PC-3 (cell line): ENCODE results near the gene STEAP1B. TPM values are rescaled to one million over a fixed set of nuclear protein-coding genes. Genes with fewer than 3 reads are reported as not detected.

Experiments
- ATAC-seq: fragments of 200-7000 bp; cut with Tn5 transposase; 2 replicates; pipeline ENCODE4 v1.9.1; 2020; ENCODE audit warnings: mild to moderate bottlenecking, moderate library complexity
- BruUV-seq: library from RNA; stranded (reverse); fragments of 400-500 nt; replicated peaks from 2 replicates; lab custom pipeline; 2021; lab: Mats Ljungman, UMichigan
- CTCF ChIA-PET: fragments of 300-600 bp; sonication (Branson Sonifier 250); formaldehyde crosslinking; loops from one replicate; lab custom pipeline; 2022; ENCODE audit warnings: antibody characterized with exemption; lab: Charles Lee
- POLR2A ChIA-PET: fragments of 300-600 bp; sonication (Branson Sonifier 250); formaldehyde crosslinking; loops from one replicate; lab custom pipeline; 2022; ENCODE audit warnings: antibody characterized with exemption; ENCODE audit not compliant: unreplicated experiment; lab: Charles Lee
- DNase-seq: peaks from one replicate; pipeline ENCODE4 v3.0.0-alpha.2; 2015
- H2AFZ ChIP-seq: fragments of 300-600 bp; sonication (generic); 2 replicates; pipeline ENCODE4 v1.6.0; 2016; ENCODE audit warnings: antibody characterized with exemption, low read length
- H3F3A ChIP-seq: fragments of 300-600 bp; sonication (generic); one replicate; pipeline ENCODE4 v1.6.0; 2017; ENCODE audit warnings: antibody characterized with exemption, low read length, control low read depth, mild to moderate bottlenecking; ENCODE audit not compliant: unreplicated experiment
- H3K27ac ChIP-seq: fragments of 300-600 bp; sonication (generic); 2 replicates; pipeline ENCODE4 v1.5.1; 2016; ENCODE audit warnings: mild to moderate bottlenecking, low read length
- H3K27me3 ChIP-seq: fragments of 300-600 bp; sonication (generic); 2 replicates; pipeline ENCODE4 v1.6.1; 2016; ENCODE audit warnings: low read length, mixed read lengths
- H3K36me3 ChIP-seq: fragments of 300-600 bp; sonication (generic); 2 replicates; pipeline ENCODE4 v1.6.1; 2016; ENCODE audit warnings: low read depth, mixed run types, low read length, mixed read lengths
- H3K4me1 ChIP-seq: fragments of 300-600 bp; sonication (generic); 2 replicates; pipeline ENCODE4 v1.5.1; 2016; ENCODE audit warnings: low read length; ENCODE audit not compliant: insufficient read depth
- H3K4me2 ChIP-seq: fragments of 300-600 bp; sonication (generic); 2 replicates; pipeline ENCODE4 v1.6.0; 2016; ENCODE audit warnings: low read length
- H3K4me3 ChIP-seq: fragments of 300-600 bp; sonication (generic); 2 replicates; pipeline ENCODE4 v1.5.1; 2016; ENCODE audit warnings: mild to moderate bottlenecking, low read length, mixed read lengths
- H3K79me2 ChIP-seq: fragments of 300-600 bp; sonication (generic); 2 replicates; pipeline ENCODE4 v1.6.1; 2017; ENCODE audit warnings: low read length, mixed read lengths
- H3K9ac ChIP-seq: fragments of 300-600 bp; sonication (generic); 2 replicates; pipeline ENCODE4 v1.6.0; 2016; ENCODE audit warnings: mild to moderate bottlenecking, low read length
- H3K9me2 ChIP-seq: fragments of 300-600 bp; sonication (generic); replicated peaks from 2 replicates; pipeline ENCODE4 v1.6.1; 2016; ENCODE audit warnings: mixed run types, low read length, mixed read lengths
- H3K9me3 ChIP-seq: fragments of 300-600 bp; sonication (generic); 2 replicates; pipeline ENCODE4 v1.6.1; 2016; ENCODE audit warnings: low read length, mixed read lengths
- H4K20me1 ChIP-seq: fragments of 300-600 bp; sonication (generic); 2 replicates; pipeline ENCODE4 v1.6.1; 2016; ENCODE audit warnings: low read length, mixed read lengths
- CTCF ChIP-seq: fragments of 300-600 bp; sonication (generic); conservative IDR thresholded peaks from 2 replicates; pipeline ENCODE4 v1.5.1; 2017; ENCODE audit warnings: antibody characterized with exemption, low read depth, mild to moderate bottlenecking, low read length
- EZH2 ChIP-seq: fragments of 300-600 bp; sonication (generic); IDR thresholded peaks from one replicate; pipeline ENCODE4 v1.6.1; 2017; ENCODE audit warnings: antibody characterized with exemption, mild to moderate bottlenecking, low read length; ENCODE audit not compliant: unreplicated experiment
- EZH2phosphoT487 ChIP-seq: fragments of 300-600 bp; sonication (generic); IDR thresholded peaks from 2 replicates; pipeline ENCODE4 v1.6.1; 2018; ENCODE audit warnings: mild to moderate bottlenecking, antibody characterized with exemption, low read length, borderline replicate concordance
- intact Hi-C: fragments of 100-400 bp; cut with micrococcal nuclease; formaldehyde crosslinking; loops from 2 replicates; pipeline ENCODE4 v1.9.0; 2023
- total RNA-seq: library from RNA; depleted of rRNA; stranded (reverse); fragments of >200 nt; gene quantifications from 2 replicates; pipeline ENCODE4 v1.2.3, GENCODE V29; 2014

STEAP1B gene
- total RNA-seq, 1 experiment from 2014 or later: 0.47 TPM

DNA sequence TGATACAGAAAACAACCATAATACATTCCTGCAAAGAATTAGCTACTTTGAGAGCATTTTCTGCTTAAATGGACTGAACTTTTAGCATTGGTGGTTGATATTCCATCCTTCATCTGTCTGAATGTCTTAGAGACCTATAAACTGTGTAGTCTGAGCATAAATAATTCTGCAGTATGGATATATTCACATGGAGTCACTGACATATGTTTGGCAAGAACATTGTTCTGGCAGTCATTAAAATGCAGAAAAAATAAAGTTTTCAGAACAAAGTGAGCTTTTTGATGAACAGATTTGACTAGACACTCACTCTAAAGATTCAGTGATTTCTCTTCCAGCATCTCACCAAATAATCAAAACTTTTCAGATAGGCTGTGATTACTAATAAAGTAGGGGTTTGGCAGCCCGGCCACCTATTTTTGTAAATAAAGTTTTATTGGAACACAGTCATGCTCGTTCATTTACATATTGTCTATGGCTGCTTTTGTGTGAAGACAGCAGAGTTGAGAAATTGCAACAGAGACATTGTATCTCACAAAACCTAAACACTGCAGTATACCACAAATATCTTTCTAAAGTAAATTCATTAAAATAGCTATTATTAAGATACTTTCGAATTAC, 98.9 kb downstream of the STEAP1B start:
- no peak overlapping the region for H3K9ac ChIP-seq
- H3K9me2 ChIP-seq: no peaks in the 10 kb centered on the region
- ATAC-seq (no peak), DNase-seq (no peak)
- no peaks in the 10 kb centered on the region for H3K9me3 ChIP-seq
- H3K4me2 ChIP-seq: no peak overlapping the region
- no TSS peak for BruUV-seq
- H3K79me2 ChIP-seq: no peaks in the 10 kb centered on the region
- H3K36me3 ChIP-seq: no peaks in the 10 kb centered on the region
- H3K27me3 ChIP-seq: no peaks in the 10 kb centered on the region
- peaks cover 24% of the 10 kb centered on the region for H3K4me1 ChIP-seq
- ChIA-PET POLR2A (no interaction called here), CTCF (interaction anchor here (1.0 kb wide), 1 partner anchor 291 kb away, joined by 3 read pairs; no protein-coding TSS in a partner anchor)
- H4K20me1 ChIP-seq: no peaks in the 10 kb centered on the region
- peak overlapping the region; percentile 8; the same call in 1 of the 2 replicates for H3K27ac ChIP-seq
- H3F3A ChIP-seq: no peaks in the 10 kb centered on the region
- no peak overlapping the region for H3K4me3 ChIP-seq
- intact Hi-C loops: loop anchor here (2.0 to 5.0 kb wide), 3 partner anchors 42 to 86 kb away; partner anchors contain the start of gene RAPGEF5
- TF ChIP-seq CTCF (no peak), EZH2phosphoT487 (no peak), EZH2 (no peak)
- no peak overlapping the region for H2AFZ ChIP-seq

DNA sequence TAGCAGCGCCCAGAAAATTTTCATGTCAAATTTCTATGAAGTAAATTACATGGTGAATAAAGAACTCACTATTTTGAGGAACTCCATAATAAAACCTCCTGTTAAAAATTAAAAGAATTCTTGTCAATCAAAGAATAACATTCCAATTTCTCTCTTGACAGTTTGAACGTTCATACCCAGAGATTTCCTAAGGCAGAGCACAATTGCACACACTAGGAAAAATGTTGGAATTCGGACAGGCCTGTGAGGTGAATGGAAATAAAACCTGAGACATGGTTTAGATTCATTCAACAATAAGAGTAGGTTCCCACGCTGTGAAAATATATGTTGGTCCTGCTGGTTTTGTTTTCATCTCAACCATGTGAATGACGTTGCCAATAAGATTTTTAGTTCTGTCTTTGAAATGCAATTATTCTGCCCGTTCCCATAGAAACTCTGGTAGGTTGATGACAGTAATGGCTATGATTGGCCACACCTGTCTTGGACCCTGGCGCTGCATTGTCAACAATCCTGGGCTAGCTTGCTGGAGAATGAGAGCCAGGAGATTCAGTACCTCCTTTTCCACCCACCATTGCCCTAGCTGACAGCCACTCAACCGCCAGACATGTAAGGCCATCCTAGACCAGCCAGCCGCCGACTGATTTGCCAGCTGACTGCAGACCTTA, 99.7 kb downstream of the STEAP1B start:
- ATAC-seq: no peak
- no peaks in the 10 kb centered on the region for H3F3A ChIP-seq
- no peaks in the 10 kb centered on the region for H3K27me3 ChIP-seq
- ChIA-PET POLR2A (no interaction called here), CTCF (no interaction called here)
- intact Hi-C loops: loop anchor here (2.0 to 5.0 kb wide), 3 partner anchors 43 to 87 kb away; partner anchors contain the start of gene RAPGEF5
- DNase-seq: no peak
- H3K9me3 ChIP-seq: no peaks in the 10 kb centered on the region
- H4K20me1 ChIP-seq: no peaks in the 10 kb centered on the region
- H3K36me3 ChIP-seq: no peaks in the 10 kb centered on the region
- H2AFZ ChIP-seq: no peak overlapping the region
- no TSS peak for BruUV-seq
- H3K4me1 ChIP-seq: peaks cover 24% of the 10 kb centered on the region
- no peaks in the 10 kb centered on the region for H3K9me2 ChIP-seq
- no peak overlapping the region for H3K4me2 ChIP-seq
- H3K27ac ChIP-seq: no peak overlapping the region
- H3K79me2 ChIP-seq: no peaks in the 10 kb centered on the region
- H3K4me3 ChIP-seq: no peak overlapping the region
- no peak overlapping the region for H3K9ac ChIP-seq
- no peak for TF ChIP-seq EZH2
- no peak for TF ChIP-seq EZH2phosphoT487
- TF ChIP-seq CTCF: no peak

GRCh38 chr7:22399546-22399945, 100.4 kb downstream of the STEAP1B start:
- intact Hi-C loops: no loop called here
- H2AFZ ChIP-seq: no peak overlapping the region
- H3K4me3 ChIP-seq: no peak overlapping the region
- H3K27ac ChIP-seq: no peak overlapping the region
- TF ChIP-seq CTCF: no peak
- TF ChIP-seq EZH2phosphoT487: no peak
- TF ChIP-seq EZH2: no peak
- H3F3A ChIP-seq: no peaks in the 10 kb centered on the region
- ChIA-PET CTCF (no interaction called here), POLR2A (no interaction called here)
- H3K4me2 ChIP-seq: no peak overlapping the region
- H3K27me3 ChIP-seq: no peaks in the 10 kb centered on the region
- no TSS peak for BruUV-seq
- no peaks in the 10 kb centered on the region for H4K20me1 ChIP-seq
- no peak overlapping the region for H3K9ac ChIP-seq
- peaks cover 24% of the 10 kb centered on the region for H3K4me1 ChIP-seq
- DNase-seq (no peak), ATAC-seq (no peak)
- no peaks in the 10 kb centered on the region for H3K36me3 ChIP-seq
- no peaks in the 10 kb centered on the region for H3K9me2 ChIP-seq
- H3K79me2 ChIP-seq: no peaks in the 10 kb centered on the region
- no peaks in the 10 kb centered on the region for H3K9me3 ChIP-seq
